Measurements from ENCODE around the gene CUL1.

DNA sequence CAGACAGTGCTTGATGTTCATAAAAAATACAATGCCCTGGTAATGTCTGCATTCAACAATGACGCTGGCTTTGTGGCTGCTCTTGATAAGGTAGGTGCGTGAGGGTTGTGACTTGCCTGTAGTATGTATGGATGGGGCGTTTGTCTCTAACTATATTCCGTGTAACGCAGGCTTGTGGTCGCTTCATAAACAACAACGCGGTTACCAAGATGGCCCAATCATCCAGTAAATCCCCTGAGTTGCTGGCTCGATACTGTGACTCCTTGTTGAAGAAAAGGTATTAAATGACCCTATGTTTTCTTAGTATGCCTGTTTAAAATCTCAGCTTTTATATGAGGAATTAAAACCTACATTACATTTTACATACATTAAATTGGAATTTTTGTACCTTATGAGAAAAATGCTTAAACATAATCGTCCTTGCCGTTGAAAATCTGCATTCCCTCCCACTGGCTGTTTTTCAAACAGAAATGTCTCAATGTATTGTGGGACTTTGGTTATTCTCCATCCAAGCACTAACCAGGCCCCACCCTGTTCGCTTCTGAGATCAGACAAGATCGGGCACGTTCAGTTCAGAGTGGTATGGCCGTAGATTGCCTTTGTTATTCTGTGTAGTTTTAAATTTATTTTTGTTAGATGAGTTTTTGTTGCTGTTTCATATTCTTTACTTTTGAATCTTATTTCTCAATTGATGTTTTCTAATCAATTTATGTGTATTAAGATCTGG, 85.3 kb downstream of the CUL1 start:
- TF ChIP-seq, protein P1, sequence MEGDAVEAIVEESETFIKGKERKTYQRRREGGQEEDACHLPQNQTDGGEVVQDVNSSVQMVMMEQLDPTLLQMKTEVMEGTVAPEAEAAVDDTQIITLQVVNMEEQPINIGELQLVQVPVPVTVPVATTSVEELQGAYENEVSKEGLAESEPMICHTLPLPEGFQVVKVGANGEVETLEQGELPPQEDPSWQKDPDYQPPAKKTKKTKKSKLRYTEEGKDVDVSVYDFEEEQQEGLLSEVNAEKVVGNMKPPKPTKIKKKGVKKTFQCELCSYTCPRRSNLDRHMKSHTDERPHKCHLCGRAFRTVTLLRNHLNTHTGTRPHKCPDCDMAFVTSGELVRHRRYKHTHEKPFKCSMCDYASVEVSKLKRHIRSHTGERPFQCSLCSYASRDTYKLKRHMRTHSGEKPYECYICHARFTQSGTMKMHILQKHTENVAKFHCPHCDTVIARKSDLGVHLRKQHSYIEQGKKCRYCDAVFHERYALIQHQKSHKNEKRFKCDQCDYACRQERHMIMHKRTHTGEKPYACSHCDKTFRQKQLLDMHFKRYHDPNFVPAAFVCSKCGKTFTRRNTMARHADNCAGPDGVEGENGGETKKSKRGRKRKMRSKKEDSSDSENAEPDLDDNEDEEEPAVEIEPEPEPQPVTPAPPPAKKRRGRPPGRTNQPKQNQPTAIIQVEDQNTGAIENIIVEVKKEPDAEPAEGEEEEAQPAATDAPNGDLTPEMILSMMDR (IDR thresholded peaks at IDR 0.05; ENCODE audit: low read length) = no peak
- TF ChIP-seq EZH2 (IDR thresholded peaks at IDR 0.05; ENCODE audit: borderline replicate concordance, low read length) = no peak

Measured in OCI-LY1 (cell line).